HEK293 (cell line): ENCODE results near the gene MYH14.

Source experiments
- CTCF ChIA-PET: fragments of 350-600 bp; formaldehyde crosslinking; extraction: SDS; loops from one replicate; lab custom pipeline; 2021; ENCODE audit warnings: antibody characterized with exemption; lab: Yijun Ruan, JAX
- POLR2A ChIA-PET: fragments of 300-600 bp; formaldehyde crosslinking; extraction: SDS; loops from one replicate; lab custom pipeline; 2020; ENCODE audit warnings: antibody characterized with exemption, inconsistent platforms; lab: Yijun Ruan, JAX
- H3K27ac ChIP-seq: fragments of 200-500 bp; sonication (Bioruptor generic); 2 replicates; pipeline ENCODE4 v1.5.1; 2014; ENCODE audit warnings: low read depth, low read length, control low read depth, inconsistent platforms; ENCODE audit errors: extremely low read depth
- H3K36me3 ChIP-seq, 2 experiments: fragments of 200-500 bp in 1 of 2; sonication (Bioruptor generic) in 1 of 2; 1 replicate in 1 of 2; 2 replicates in 1 of 2; pipeline ENCODE4 v1.5.1; 2014 to 2017; ENCODE audit warnings: inconsistent platforms in 2 of 2, low read length in 2 of 2; ENCODE audit not compliant: control insufficient read depth in 2 of 2, insufficient read depth in 1 of 2
- H3K4me1 ChIP-seq: fragments of 200-500 bp; sonication (Bioruptor generic); 2 replicates; pipeline ENCODE4 v1.5.1; 2014; ENCODE audit warnings: mild to moderate bottlenecking, low read length, inconsistent platforms; ENCODE audit not compliant: control insufficient read depth, insufficient read depth
- H3K4me3 ChIP-seq: 2 replicates; pipeline ENCODE4 v1.5.1; 2011; ENCODE audit warnings: low read depth, mild to moderate bottlenecking, control low read depth, low read length, moderate library complexity
- H3K9me3 ChIP-seq: fragments of 200-500 bp; sonication (Bioruptor generic); 2 replicates; pipeline ENCODE4 v1.5.1; 2014; ENCODE audit warnings: low read depth, low read length, inconsistent platforms; ENCODE audit not compliant: control insufficient read depth, insufficient read depth
- FEZF1 ChIP-seq: fragments of 450-650 bp; formaldehyde crosslinking; IDR thresholded peaks from 2 replicates; pipeline ENCODE4 v1.5.1; 2016; ENCODE audit warnings: missing biosample characterization, missing genetic modification characterization
- SETDB1 ChIP-seq: IDR thresholded peaks from one replicate; pipeline ENCODE4 v1.6.1; 2017; ENCODE audit warnings: mild to moderate bottlenecking, low read length, moderate library complexity, mixed read lengths; ENCODE audit not compliant: insufficient read length
- ZBTB1 ChIP-seq: fragments of 450-650 bp; formaldehyde crosslinking; IDR thresholded peaks from 2 replicates; pipeline ENCODE4 v1.5.1; 2016; ENCODE audit warnings: missing biosample characterization, missing genetic modification characterization
- ZBTB21 ChIP-seq: fragments of 450-650 bp; formaldehyde crosslinking; IDR thresholded peaks from 2 replicates; pipeline ENCODE4 v1.5.1; 2017; ENCODE audit warnings: missing biosample characterization, missing genetic modification characterization
- ZNF138 ChIP-seq: fragments of 450-650 bp; formaldehyde crosslinking; IDR thresholded peaks from 2 replicates; pipeline ENCODE4 v1.5.1; 2016; ENCODE audit warnings: missing biosample characterization, missing genetic modification characterization, borderline replicate concordance
- ZNF184 ChIP-seq: fragments of 450-650 bp; IDR thresholded peaks from 2 replicates; pipeline ENCODE4 v1.5.1; 2018; ENCODE audit warnings: missing biosample characterization, mild to moderate bottlenecking, missing genetic modification characterization
- ZNF266 ChIP-seq: fragments of 450-650 bp; formaldehyde crosslinking; IDR thresholded peaks from 2 replicates; pipeline ENCODE4 v1.5.1; 2016; ENCODE audit warnings: missing biosample characterization, missing genetic modification characterization, low read depth
- ZNF776 ChIP-seq: fragments of 450-650 bp; formaldehyde crosslinking; IDR thresholded peaks from 2 replicates; pipeline ENCODE4 v1.5.0; 2017; ENCODE audit warnings: missing biosample characterization, missing genetic modification characterization, borderline replicate concordance
- ZNF791 ChIP-seq: fragments of 450-650 bp; formaldehyde crosslinking; IDR thresholded peaks from 2 replicates; pipeline ENCODE4 v1.5.1; 2016; ENCODE audit warnings: missing biosample characterization, missing genetic modification characterization
- ZNF837 ChIP-seq: fragments of 450-650 bp; formaldehyde crosslinking; IDR thresholded peaks from 2 replicates; pipeline ENCODE4 v1.5.1; 2016; ENCODE audit warnings: missing biosample characterization, missing genetic modification characterization
- ZXDB ChIP-seq: fragments of 450-650 bp; formaldehyde crosslinking; IDR thresholded peaks from 2 replicates; pipeline ENCODE4 v1.5.1; 2016; ENCODE audit warnings: missing biosample characterization, missing genetic modification characterization
- TF ChIP-seq, protein P1 (sequence below): fragments of 450-650 bp; formaldehyde crosslinking; IDR thresholded peaks from 2 replicates; pipeline ENCODE4 v1.5.1; 2017; ENCODE audit warnings: missing biosample characterization, missing genetic modification characterization
- TF ChIP-seq, protein P2 (sequence below): fragments of 450-650 bp; formaldehyde crosslinking; IDR thresholded peaks from 2 replicates; pipeline ENCODE4 v1.5.1; 2016; ENCODE audit warnings: missing biosample characterization, missing genetic modification characterization
- TF ChIP-seq, protein P3 (sequence below): fragments of 450-650 bp; formaldehyde crosslinking; IDR thresholded peaks from 2 replicates; pipeline ENCODE4 v1.5.1; 2017; ENCODE audit warnings: missing biosample characterization, mild to moderate bottlenecking, missing genetic modification characterization, moderate library complexity

MYH14 gene

DNA sequence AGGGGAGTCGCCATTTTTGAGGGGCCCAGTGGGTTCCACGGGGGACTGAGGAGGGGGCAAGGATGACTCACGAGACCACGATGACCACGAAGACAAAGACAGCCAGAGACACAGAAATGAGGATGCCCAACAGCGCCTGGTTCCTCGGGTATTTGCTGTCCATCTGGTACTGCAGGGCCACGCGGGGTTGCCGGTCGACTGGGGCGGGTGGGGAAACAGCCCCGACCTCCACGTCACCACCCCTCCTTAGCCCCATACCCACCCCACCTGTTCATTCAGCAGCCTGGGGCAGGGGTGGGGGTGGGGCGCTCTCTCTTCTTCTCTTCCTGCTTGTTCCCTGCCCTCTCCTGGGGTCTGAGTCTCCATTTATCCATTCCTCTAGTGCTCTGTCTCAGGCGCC is 48.9 kb upstream of the MYH14 start (continued):
- TF ChIP-seq, protein P1, sequence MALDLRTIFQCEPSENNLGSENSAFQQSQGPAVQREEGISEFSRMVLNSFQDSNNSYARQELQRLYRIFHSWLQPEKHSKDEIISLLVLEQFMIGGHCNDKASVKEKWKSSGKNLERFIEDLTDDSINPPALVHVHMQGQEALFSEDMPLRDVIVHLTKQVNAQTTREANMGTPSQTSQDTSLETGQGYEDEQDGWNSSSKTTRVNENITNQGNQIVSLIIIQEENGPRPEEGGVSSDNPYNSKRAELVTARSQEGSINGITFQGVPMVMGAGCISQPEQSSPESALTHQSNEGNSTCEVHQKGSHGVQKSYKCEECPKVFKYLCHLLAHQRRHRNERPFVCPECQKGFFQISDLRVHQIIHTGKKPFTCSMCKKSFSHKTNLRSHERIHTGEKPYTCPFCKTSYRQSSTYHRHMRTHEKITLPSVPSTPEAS (tag by site-specific recombination): no peak
- TF ChIP-seq FEZF1 (tag by site-specific recombination) (no peak), ZNF776 (tag by site-specific recombination) (no peak), ZNF138 (tag by site-specific recombination) (no peak), ZNF837 (no peak), ZBTB21 (tag by site-specific recombination) (no peak)

DNA sequence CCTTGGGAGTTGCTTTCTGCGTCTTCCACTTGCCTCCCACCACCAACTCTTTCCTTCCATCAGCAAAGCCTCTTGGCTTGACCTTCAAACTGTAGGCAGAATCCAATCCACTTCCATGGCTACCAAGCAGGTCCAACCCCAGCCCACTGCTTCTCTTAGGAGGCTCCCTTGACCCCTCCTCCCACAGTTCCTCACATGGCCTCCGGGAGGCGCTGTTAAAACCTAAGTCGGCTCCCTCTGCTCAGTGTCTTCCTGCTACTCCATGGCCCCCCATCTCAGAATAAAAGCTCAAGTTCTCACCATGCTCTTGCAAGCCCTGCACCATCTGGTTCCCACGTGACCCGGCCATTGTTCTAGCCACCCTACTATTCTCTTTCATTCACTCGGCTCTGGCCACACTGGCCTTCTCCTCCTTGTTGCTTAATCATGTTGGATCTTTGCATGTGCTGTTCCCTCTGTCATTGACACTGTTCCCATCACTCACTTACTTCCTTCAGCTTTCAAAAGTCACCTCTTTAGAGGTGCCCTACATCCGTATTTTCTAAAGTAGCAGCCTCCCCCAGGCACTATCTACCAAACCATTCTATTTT is 47.8 kb upstream of the MYH14 start:
- ChIA-PET CTCF (interaction anchor here (0.5 to 1.8 kb wide), 12 partner anchors 8 to 1738 kb away, joined by 3 to 12 read pairs (median 4); no protein-coding TSS in a partner anchor), POLR2A (no interaction called here)
- TF ChIP-seq ZBTB1 (tag by site-specific recombination): no peak
- TF ChIP-seq, protein P2, sequence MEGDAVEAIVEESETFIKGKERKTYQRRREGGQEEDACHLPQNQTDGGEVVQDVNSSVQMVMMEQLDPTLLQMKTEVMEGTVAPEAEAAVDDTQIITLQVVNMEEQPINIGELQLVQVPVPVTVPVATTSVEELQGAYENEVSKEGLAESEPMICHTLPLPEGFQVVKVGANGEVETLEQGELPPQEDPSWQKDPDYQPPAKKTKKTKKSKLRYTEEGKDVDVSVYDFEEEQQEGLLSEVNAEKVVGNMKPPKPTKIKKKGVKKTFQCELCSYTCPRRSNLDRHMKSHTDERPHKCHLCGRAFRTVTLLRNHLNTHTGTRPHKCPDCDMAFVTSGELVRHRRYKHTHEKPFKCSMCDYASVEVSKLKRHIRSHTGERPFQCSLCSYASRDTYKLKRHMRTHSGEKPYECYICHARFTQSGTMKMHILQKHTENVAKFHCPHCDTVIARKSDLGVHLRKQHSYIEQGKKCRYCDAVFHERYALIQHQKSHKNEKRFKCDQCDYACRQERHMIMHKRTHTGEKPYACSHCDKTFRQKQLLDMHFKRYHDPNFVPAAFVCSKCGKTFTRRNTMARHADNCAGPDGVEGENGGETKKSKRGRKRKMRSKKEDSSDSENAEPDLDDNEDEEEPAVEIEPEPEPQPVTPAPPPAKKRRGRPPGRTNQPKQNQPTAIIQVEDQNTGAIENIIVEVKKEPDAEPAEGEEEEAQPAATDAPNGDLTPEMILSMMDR (tag by site-specific recombination): peak; percentile 23; the same call in 1 of the 2 replicates

DNA sequence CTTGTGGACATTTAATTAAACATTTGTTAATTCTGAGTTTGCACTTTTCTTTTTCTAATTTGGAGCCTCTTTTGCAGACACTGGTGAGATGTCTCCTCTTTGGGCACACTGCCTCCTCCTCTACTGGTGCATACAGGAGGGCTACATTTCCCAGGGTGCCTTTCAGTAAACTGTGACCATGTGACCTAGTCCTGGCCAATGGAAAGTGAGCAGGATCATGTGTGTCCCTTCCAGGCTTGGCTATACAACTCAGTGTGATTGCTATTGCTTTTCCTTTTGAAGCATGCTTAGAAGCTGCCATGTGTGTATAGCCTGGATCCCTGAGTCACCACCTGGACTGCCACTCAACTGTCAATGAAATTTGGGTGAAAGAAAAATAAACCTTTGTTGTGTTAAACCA is 44.8 kb upstream of the MYH14 start:
- CTCF ChIA-PET: interaction anchor here (0.5 to 1.0 kb wide), 2 partner anchors 10 to 858 kb away, joined by 3 to 4 read pairs; no protein-coding TSS in a partner anchor
- H3K36me3 ChIP-seq: no peaks in the 10 kb centered on the region
- peak; percentile 14 for TF ChIP-seq SETDB1
- TF ChIP-seq ZNF184: no peak
- TF ChIP-seq, protein P3, sequence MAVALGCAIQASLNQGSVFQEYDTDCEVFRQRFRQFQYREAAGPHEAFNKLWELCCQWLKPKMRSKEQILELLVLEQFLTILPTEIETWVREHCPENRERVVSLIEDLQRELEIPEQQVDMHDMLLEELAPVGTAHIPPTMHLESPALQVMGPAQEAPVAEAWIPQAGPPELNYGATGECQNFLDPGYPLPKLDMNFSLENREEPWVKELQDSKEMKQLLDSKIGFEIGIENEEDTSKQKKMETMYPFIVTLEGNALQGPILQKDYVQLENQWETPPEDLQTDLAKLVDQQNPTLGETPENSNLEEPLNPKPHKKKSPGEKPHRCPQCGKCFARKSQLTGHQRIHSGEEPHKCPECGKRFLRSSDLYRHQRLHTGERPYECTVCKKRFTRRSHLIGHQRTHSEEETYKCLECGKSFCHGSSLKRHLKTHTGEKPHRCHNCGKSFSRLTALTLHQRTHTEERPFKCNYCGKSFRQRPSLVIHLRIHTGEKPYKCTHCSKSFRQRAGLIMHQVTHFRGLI: no peak
- no peak for TF ChIP-seq ZXDB
- no peak overlapping the region for H3K4me3 ChIP-seq
- H3K27ac ChIP-seq: no peak overlapping the region
- H3K4me1 ChIP-seq: no peaks in the 10 kb centered on the region
- POLR2A ChIA-PET: no interaction called here
- no peaks in the 10 kb centered on the region for H3K9me3 ChIP-seq

More for the DNA sequence above, 47.8 kb upstream of the MYH14 start:
- no peaks in the 10 kb centered on the region for H3K9me3 ChIP-seq
- no peak overlapping the region for H3K27ac ChIP-seq
- no peaks in the 10 kb centered on the region for H3K36me3 ChIP-seq
- H3K4me3 ChIP-seq: no peak overlapping the region
- H3K4me1 ChIP-seq: no peaks in the 10 kb centered on the region; the same call in 1 of the 2 replicates

DNA sequence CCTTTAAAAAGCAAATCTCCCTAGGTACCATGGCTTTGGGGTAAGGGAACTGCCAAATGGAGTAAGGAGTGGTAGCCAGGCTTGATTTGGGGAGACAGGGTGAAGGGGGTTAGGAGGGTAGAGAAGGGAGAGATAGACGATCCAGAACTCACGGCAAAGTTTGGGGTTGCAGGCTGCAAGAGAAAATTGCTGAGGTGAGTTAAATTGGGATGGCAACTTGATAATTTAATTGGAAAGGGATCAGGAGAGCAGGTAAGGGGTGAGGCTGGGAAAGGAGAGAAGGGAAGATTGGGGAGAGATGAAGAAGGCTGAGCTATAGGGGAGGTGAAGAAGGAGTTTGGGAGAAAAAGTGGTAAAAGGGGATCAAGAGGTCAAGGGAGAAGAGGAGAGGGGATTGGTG is 44.3 kb upstream of the MYH14 start:
- Histone ChIP-seq H3K9me3 (no peaks in the 10 kb centered on the region), H3K4me3 (no peak overlapping the region), H3K36me3 (no peaks in the 10 kb centered on the region), H3K4me1 (no peaks in the 10 kb centered on the region), H3K27ac (no peak overlapping the region)
- CTCF ChIA-PET: interaction anchor here (0.5 to 0.8 kb wide), 7 partner anchors 10 to 858 kb away, joined by 3 to 8 read pairs (median 4); no protein-coding TSS in a partner anchor
- TF ChIP-seq ZNF791 (tag by site-specific recombination) (0 out of 2 replicates have a peak, but pooled peaks have one; percentile 13), ZNF266 (tag by site-specific recombination) (no peak)
- POLR2A ChIA-PET: no interaction called here
